B cell (primary cell): ENCODE data around the gene KCND3. TPM values are rescaled to one million over a fixed set of nuclear protein-coding genes. Genes with fewer than 3 reads are reported as not detected.

Experiments
- ATAC-seq: fragments of 200-7000 bp; cut with Tn5 transposase; one replicate; pipeline ENCODE4 v1.10.0; 2021; ENCODE audit warnings: low read depth, mild to moderate bottlenecking, moderate number of reproducible peaks, moderate library complexity
- CTCF ChIA-PET: fragments of 350-600 bp; sonication (Branson Sonifier 250); formaldehyde crosslinking; loops from one replicate; lab custom pipeline; 2021; ENCODE audit warnings: antibody characterized with exemption, inconsistent platforms; lab: Charles Lee
- POLR2A ChIA-PET: fragments of 350-600 bp; sonication (Branson Sonifier 250); formaldehyde crosslinking; loops from one replicate; lab custom pipeline; 2021; ENCODE audit warnings: antibody characterized with exemption; lab: Charles Lee
- DNase-seq: peaks from one replicate; pipeline ENCODE4 v3.0.0; 2013
- H2AFZ ChIP-seq: 2 replicates; pipeline ENCODE4 v1.6.1; 2012; ENCODE audit warnings: mild to moderate bottlenecking, low read depth, low read length; ENCODE audit not compliant: insufficient read depth, poor library complexity, severe bottlenecking
- H3K27ac ChIP-seq, 2 donors: 1 replicate in 1 of 2; 2 replicates in 1 of 2; pipeline ENCODE4 v1.5.1; 2012 to 2013; ENCODE audit warnings: low read length in 2 of 2, mild to moderate bottlenecking in 2 of 2, moderate library complexity in 1 of 2
- H3K27me3 ChIP-seq, 4 experiments: fragments of 200-600 bp in 1 of 4; sonication (generic) in 1 of 4; replicated peaks in 1 of 4; 1 replicate in 2 of 4; 2 replicates in 2 of 4; pipeline versions ENCODE4 v1.6.1 to v1.7.0; 2013 to 2016; ENCODE audit warnings: low read length in 3 of 4, mild to moderate bottlenecking in 2 of 4, mixed read lengths in 1 of 4, moderate library complexity in 1 of 4; ENCODE audit not compliant: insufficient read depth in 4 of 4, control insufficient read depth in 3 of 4; ENCODE audit errors: control extremely low read depth in 1 of 4
- H3K36me3 ChIP-seq, 2 experiments: replicated peaks in 1 of 2; 1 replicate in 1 of 2; 2 replicates in 1 of 2; pipeline versions ENCODE4 v1.6.1 to v1.7.1; 2013; ENCODE audit warnings: low read length in 1 of 2; ENCODE audit not compliant: insufficient read depth in 2 of 2, control insufficient read depth in 1 of 2; ENCODE audit errors: control extremely low read depth in 1 of 2, extremely low read depth in 1 of 2
- H3K4me1 ChIP-seq, 2 donors: fragments of 200-600 bp in 1 of 2; sonication (generic) in 1 of 2; 1 replicate in 1 of 2; 2 replicates in 1 of 2; pipeline versions ENCODE4 v1.5.1 to v1.6.1; 2013 to 2017; ENCODE audit warnings: low read length in 2 of 2; ENCODE audit not compliant: control insufficient read depth in 2 of 2, insufficient read depth in 2 of 2
- H3K4me2 ChIP-seq: replicated peaks from 2 replicates; pipeline ENCODE3; 2012; ENCODE audit warnings: mild to moderate bottlenecking, low read depth, low read length; ENCODE audit not compliant: poor library complexity, severe bottlenecking
- H3K4me3 ChIP-seq, 5 experiments: fragments of 200-600 bp in 1 of 5; sonication (generic) in 1 of 5; 1 replicate in 3 of 5; 2 replicates in 2 of 5; pipeline versions ENCODE4 v1.5.1 to v1.7.0; 2011 to 2016; ENCODE audit warnings: low read length in 4 of 5, mild to moderate bottlenecking in 4 of 5, low read depth in 2 of 5, control low read depth in 1 of 5, moderate library complexity in 1 of 5; ENCODE audit not compliant: insufficient read depth in 1 of 5; ENCODE audit errors: control extremely low read depth in 1 of 5, extremely low read depth in 1 of 5
- H3K79me2 ChIP-seq: fragments of 200-600 bp; sonication (generic); one replicate; pipeline ENCODE4 v1.6.0; 2016; ENCODE audit warnings: low read length; ENCODE audit not compliant: control insufficient read depth, insufficient read depth
- H3K9ac ChIP-seq: fragments of 200-600 bp; sonication (generic); 2 replicates; pipeline ENCODE4 v1.6.1; 2017; ENCODE audit warnings: mild to moderate bottlenecking, low read length, moderate library complexity
- H3K9me3 ChIP-seq, 3 donors: one replicate each; pipeline versions ENCODE4 v1.6.1 to v1.7.1; 2013; ENCODE audit warnings: low read length in 2 of 3; ENCODE audit not compliant: control insufficient read depth in 2 of 3, insufficient read depth in 1 of 3; ENCODE audit errors: control extremely low read depth in 1 of 3
- H4K20me1 ChIP-seq: 2 replicates; pipeline ENCODE4 v1.6.0; 2012; ENCODE audit warnings: mild to moderate bottlenecking, low read length; ENCODE audit not compliant: insufficient read depth, control insufficient read depth, poor library complexity, severe bottlenecking
- H3K27ac Mint-ChIP-seq: one replicate; pipeline ENCODE4 v1.8.0; 2021; ENCODE audit warnings: mixed read lengths
- H3K27me3 Mint-ChIP-seq: one replicate; pipeline ENCODE4 v1.8.0; 2021; ENCODE audit warnings: mixed read lengths
- H3K4me1 Mint-ChIP-seq: one replicate; pipeline ENCODE4 v1.8.0; 2021; ENCODE audit warnings: mixed read lengths
- H3K4me3 Mint-ChIP-seq: one replicate; pipeline ENCODE4 v1.8.0; 2021; ENCODE audit warnings: mixed read lengths
- H3K9me3 Mint-ChIP-seq: one replicate; pipeline ENCODE4 v1.8.0; 2022; ENCODE audit warnings: mixed read lengths; ENCODE audit not compliant: insufficient read depth
- EZH2 ChIP-seq: IDR thresholded peaks from 2 replicates; pipeline ENCODE4 v1.6.1; 2012; ENCODE audit warnings: borderline replicate concordance, low read depth, mild to moderate bottlenecking, moderate library complexity, low read length; ENCODE audit not compliant: insufficient read depth, poor library complexity, severe bottlenecking
- WGBS: methylation state at CpG from one replicate; pipeline ENCODE4 v1.1.5; 2013; ENCODE audit warnings: missing lambda C conversion rate; ENCODE audit not compliant: insufficient coverage; 5-methylcytosine and 5-hydroxymethylcytosine counted together
- intact Hi-C: fragments of 100-400 bp; cut with micrococcal nuclease; formaldehyde crosslinking; loops from one replicate; pipeline ENCODE4 v1.10.0; 2022
- polyA plus RNA-seq: library from polyadenylated mRNA; depleted of rRNA; stranded (reverse); fragments of >200 nt; gene quantifications from 2 replicates; pipeline ENCODE4 v1.2.3, GENCODE V29; 2012
- total RNA-seq, 2 donors: library from RNA; stranded (reverse); fragments of 120-200 nt in 1 of 2; gene quantifications; 1 replicate in 1 of 2; 2 replicates in 1 of 2; pipeline versions ENCODE4 v1.2.3 to v1.2.4, GENCODE V29; 2013 to 2022
- TF ChIP-seq, protein P1 (sequence below): fragments of 200-600 bp; IDR thresholded peaks from one replicate; pipeline ENCODE4 v1.8.0; 2022; ENCODE audit warnings: antibody characterized with exemption, mild to moderate bottlenecking

Gene KCND3
- total and polyA plus RNA-seq, 2 donors (not counting 1 experiment from before 2014, with no cell fraction given) = 0.07 TPM; not detected in 1

DNA sequence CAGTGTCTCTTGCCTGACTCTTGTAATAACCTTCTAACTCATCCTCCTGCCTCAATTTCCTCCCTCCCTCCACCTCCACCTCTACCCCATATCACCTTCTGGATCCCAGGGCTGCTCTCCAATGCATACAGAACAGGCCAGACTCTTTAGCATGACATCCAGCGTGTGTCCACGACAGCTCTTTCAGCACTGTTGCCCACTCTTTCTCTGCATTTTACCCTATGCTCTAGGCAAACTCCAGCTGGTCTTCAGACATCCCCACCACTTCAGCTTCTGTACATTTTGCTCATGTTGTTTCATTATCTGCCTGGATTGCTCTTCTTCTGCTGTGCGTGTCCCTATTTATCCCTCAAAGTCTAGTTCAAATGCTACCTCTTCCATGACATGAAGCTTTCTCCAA lies 255.0 kb downstream of the KCND3 start:
- H4K20me1 ChIP-seq = no peaks in the 10 kb centered on the region
- no peak overlapping the region for H3K27ac ChIP-seq
- ATAC-seq (no peak), DNase-seq (no peak)
- H3K4me1 ChIP-seq = peaks cover 7 to 18% of the 10 kb centered on the region in 2 donors
- CTCF ChIA-PET = interaction anchor here (0.8 to 1.2 kb wide), 2 partner anchors 13 to 19 kb away, joined by 3 to 4 read pairs; no protein-coding TSS in a partner anchor
- no peak overlapping the region for H3K4me3 ChIP-seq
- no peaks in the 10 kb centered on the region for H3K79me2 ChIP-seq
- Mint-ChIP-seq H3K4me3 (no peak overlapping the region), H3K9me3 (no peaks in the 10 kb centered on the region), H3K27me3 (no peaks in the 10 kb centered on the region), H3K27ac (no peak overlapping the region), H3K4me1 (peaks cover 16% of the 10 kb centered on the region)
- no peaks in the 10 kb centered on the region for H3K36me3 ChIP-seq
- WGBS = 99% methylated on average over 3 of the region's 3 CpGs
- no peak overlapping the region for H3K9ac ChIP-seq
- no peaks in the 10 kb centered on the region for H3K9me3 ChIP-seq
- H3K4me2 ChIP-seq = no peak overlapping the region
- TF ChIP-seq EZH2 = no peak
- TF ChIP-seq, protein P1, sequence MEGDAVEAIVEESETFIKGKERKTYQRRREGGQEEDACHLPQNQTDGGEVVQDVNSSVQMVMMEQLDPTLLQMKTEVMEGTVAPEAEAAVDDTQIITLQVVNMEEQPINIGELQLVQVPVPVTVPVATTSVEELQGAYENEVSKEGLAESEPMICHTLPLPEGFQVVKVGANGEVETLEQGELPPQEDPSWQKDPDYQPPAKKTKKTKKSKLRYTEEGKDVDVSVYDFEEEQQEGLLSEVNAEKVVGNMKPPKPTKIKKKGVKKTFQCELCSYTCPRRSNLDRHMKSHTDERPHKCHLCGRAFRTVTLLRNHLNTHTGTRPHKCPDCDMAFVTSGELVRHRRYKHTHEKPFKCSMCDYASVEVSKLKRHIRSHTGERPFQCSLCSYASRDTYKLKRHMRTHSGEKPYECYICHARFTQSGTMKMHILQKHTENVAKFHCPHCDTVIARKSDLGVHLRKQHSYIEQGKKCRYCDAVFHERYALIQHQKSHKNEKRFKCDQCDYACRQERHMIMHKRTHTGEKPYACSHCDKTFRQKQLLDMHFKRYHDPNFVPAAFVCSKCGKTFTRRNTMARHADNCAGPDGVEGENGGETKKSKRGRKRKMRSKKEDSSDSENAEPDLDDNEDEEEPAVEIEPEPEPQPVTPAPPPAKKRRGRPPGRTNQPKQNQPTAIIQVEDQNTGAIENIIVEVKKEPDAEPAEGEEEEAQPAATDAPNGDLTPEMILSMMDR = no peak
- POLR2A ChIA-PET = no interaction called here
- peaks cover 0 to 16% (median 4%) of the 10 kb centered on the region in 4 experiments for H3K27me3 ChIP-seq
- H2AFZ ChIP-seq = no peak overlapping the region
- intact Hi-C loops = no loop called here

DNA sequence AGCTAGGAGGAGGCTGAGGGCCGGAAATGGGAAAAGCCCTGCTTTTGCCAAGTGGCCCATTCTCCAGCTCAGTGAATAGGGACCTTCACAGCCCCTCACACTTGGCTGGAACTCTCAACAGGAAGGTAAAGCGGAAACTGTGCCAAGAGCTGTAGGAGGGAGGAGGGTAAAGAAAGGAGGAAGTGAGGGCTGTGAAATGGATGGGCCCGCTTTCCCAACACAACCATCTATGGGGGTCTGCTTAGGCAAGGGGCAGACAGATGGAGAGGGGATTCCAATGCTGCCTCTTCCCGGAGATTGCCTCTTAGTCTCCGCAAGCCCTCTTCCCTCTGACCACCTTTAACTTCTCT lies 255.5 kb downstream of the KCND3 start:
- H3K9me3 Mint-ChIP-seq = no peaks in the 10 kb centered on the region
- Histone ChIP-seq H3K79me2 (no peaks in the 10 kb centered on the region), H2AFZ (no peak overlapping the region), H3K36me3 (no peaks in the 10 kb centered on the region), H3K27ac (no peak overlapping the region), H3K9ac (no peak overlapping the region), H4K20me1 (no peaks in the 10 kb centered on the region), H3K4me3 (no peak overlapping the region), H3K4me1 (peaks cover 7 to 18% of the 10 kb centered on the region in 2 donors), H3K4me2 (no peak overlapping the region), H3K9me3 (no peaks in the 10 kb centered on the region), H3K27me3 (peaks cover 0 to 16% (median 4%) of the 10 kb centered on the region in 4 experiments)
- peaks cover 16% of the 10 kb centered on the region for H3K4me1 Mint-ChIP-seq
- 100% methylated on average over 2 of the region's 5 CpGs for WGBS
- intact Hi-C loops = no loop called here
- ATAC-seq (no peak), DNase-seq (no peak)
- CTCF ChIA-PET = interaction anchor here (0.8 to 1.2 kb wide), 2 partner anchors 13 to 19 kb away, joined by 3 to 4 read pairs; no protein-coding TSS in a partner anchor
- no peak overlapping the region for H3K27ac Mint-ChIP-seq
- H3K4me3 Mint-ChIP-seq = no peak overlapping the region
- TF ChIP-seq EZH2 = no peak
- TF ChIP-seq, protein P1 = no peak
- no peaks in the 10 kb centered on the region for H3K27me3 Mint-ChIP-seq
- POLR2A ChIA-PET = no interaction called here
